HepG2 (cell line): ENCODE data around the gene MTX1. TPM values are rescaled to one million over a fixed set of nuclear protein-coding genes. Genes with fewer than 3 reads are reported as not detected.

Experiments
- ATF6 ChIP-seq: sonication (generic); formaldehyde crosslinking; conservative IDR thresholded peaks from 2 replicates; pipeline ENCODE4 v1.4.0; 2020; ENCODE audit warnings: missing genetic modification reagents
- NCOA5 ChIP-seq: sonication (generic); formaldehyde crosslinking; IDR thresholded peaks from 2 replicates; pipeline ENCODE4 v1.4.0; 2020; ENCODE audit warnings: missing genetic modification reagents
- SRY ChIP-seq: sonication (generic); formaldehyde crosslinking; IDR thresholded peaks from 2 replicates; pipeline ENCODE4 v1.8.0; 2022; ENCODE audit warnings: mild to moderate bottlenecking, missing genetic modification reagents
- XRCC5 ChIP-seq: fragments of 200-400 bp; formaldehyde crosslinking; optimal IDR thresholded peaks from 2 replicates; pipeline ENCODE3; 2017; ENCODE audit warnings: mild to moderate bottlenecking, low read length
- ZBED4 ChIP-seq: sonication (generic); formaldehyde crosslinking; IDR thresholded peaks from 2 replicates; pipeline ENCODE4 v1.4.0; 2020; ENCODE audit warnings: missing genetic modification reagents, borderline replicate concordance
- ZBTB33 ChIP-seq: sonication (generic); formaldehyde crosslinking; IDR thresholded peaks from 2 replicates; pipeline ENCODE4 v1.4.0; 2020; ENCODE audit warnings: missing genetic modification reagents
- ZNF10 ChIP-seq: sonication (generic); formaldehyde crosslinking; IDR thresholded peaks from 2 replicates; pipeline ENCODE4 v1.4.0; 2020; ENCODE audit warnings: mild to moderate bottlenecking, low read depth, missing genetic modification reagents, borderline replicate concordance
- ZNF232 ChIP-seq: sonication (generic); formaldehyde crosslinking; IDR thresholded peaks from 2 replicates; pipeline ENCODE4 v1.4.0; 2020; ENCODE audit warnings: missing genetic modification reagents, borderline replicate concordance
- ZNF441 ChIP-seq: sonication (generic); formaldehyde crosslinking; IDR thresholded peaks from 2 replicates; pipeline ENCODE4 v1.7.0; 2021; ENCODE audit warnings: missing genetic modification reagents, borderline replicate concordance
- ZNF552 ChIP-seq: sonication (generic); formaldehyde crosslinking; IDR thresholded peaks from 2 replicates; pipeline ENCODE4 v1.9.0; 2022; ENCODE audit warnings: missing genetic modification reagents, mild to moderate bottlenecking, borderline replicate concordance
- ZNF749 ChIP-seq: sonication (generic); formaldehyde crosslinking; IDR thresholded peaks from 2 replicates; pipeline ENCODE4 v1.8.0; 2022; ENCODE audit warnings: mild to moderate bottlenecking, missing genetic modification reagents, moderate library complexity, borderline replicate concordance
- polyA plus RNA-seq, 8 experiments: library from polyadenylated mRNA; depleted of rRNA in 3 of 8; stranded (reverse) in 7 of 8; unstranded in 1 of 8; fragments of >200 nt; fragmentation: Illumina TruSeq in 4 of 8; extraction: Trizol in 4 of 8; gene quantifications; 2 replicates each; pipeline versions ENCODE4 v1.2.1 to v1.2.3, GENCODE V29; 2011 to 2016; ENCODE audit warnings: low read depth in 4 of 8, missing spikeins in 1 of 8, mixed read lengths in 1 of 8; ENCODE audit not compliant: insufficient read depth in 1 of 8
- total RNA-seq, 5 experiments: library from RNA; depleted of rRNA; stranded (reverse); fragments of >200 nt; fragmentation: Illumina TruSeq; extraction: Trizol; gene quantifications; 2 replicates each; pipeline ENCODE4 v1.2.3, GENCODE V29; 2016; ENCODE audit warnings: low read depth in 1 of 5
- TF ChIP-seq, protein P1 (sequence below): sonication (generic); formaldehyde crosslinking; IDR thresholded peaks from 2 replicates; pipeline ENCODE4 v1.4.0; 2020; ENCODE audit warnings: mild to moderate bottlenecking, missing genetic modification reagents

Gene MTX1
- total and polyA plus RNA-seq, 2 of the 13 experiments (the other 11 are each of a cell fraction or from before 2014, with no cell fraction given), result 64.5 to 72.6 TPM

DNA sequence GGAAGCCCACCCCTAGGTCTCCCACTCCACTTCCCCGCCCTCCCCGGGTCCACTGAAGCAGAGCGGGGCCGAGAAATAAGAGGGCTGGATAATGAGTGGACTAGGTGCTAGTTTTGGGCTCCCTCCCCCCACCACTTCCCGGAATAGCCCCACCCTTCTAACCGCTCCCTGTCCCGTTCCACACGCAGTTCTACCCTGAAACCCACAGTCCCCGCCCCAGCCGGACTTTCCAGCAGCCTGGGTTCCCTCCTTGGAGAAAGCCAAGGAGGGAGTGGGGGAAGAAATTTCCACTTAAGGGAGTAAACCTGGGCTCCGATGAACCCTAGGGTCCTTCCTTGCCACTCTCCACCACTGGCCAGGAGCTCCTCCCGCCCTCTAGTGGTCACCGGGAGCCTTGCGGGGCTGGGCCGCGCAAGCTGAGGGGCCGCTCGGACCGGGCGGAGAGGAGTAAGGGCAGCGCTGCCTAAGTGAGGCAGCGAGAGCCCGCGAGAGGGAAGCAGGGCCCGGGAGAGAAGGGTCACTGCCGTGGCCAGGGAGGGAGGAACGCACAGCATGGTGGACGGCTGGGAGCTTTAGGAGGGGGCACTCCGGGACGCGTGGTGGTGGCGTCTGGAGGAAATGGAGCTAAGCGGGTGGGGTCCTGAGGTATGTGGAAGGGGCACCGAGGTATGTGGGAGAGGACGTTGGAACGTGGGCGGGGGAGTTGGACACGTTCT lies 15.1 kb upstream of the MTX1 start (continued):
- TF ChIP-seq ZNF441 (CRISPR knock-in tag), result peak; percentile 77; the same call in 1 of the 2 replicates
- no peak for TF ChIP-seq ATF6 (CRISPR knock-in tag)
- TF ChIP-seq ZNF10, result no peak
- no peak for TF ChIP-seq ZNF232 (CRISPR knock-in tag)
- no peak for TF ChIP-seq ZNF552 (CRISPR knock-in tag)
- TF ChIP-seq, protein P1, sequence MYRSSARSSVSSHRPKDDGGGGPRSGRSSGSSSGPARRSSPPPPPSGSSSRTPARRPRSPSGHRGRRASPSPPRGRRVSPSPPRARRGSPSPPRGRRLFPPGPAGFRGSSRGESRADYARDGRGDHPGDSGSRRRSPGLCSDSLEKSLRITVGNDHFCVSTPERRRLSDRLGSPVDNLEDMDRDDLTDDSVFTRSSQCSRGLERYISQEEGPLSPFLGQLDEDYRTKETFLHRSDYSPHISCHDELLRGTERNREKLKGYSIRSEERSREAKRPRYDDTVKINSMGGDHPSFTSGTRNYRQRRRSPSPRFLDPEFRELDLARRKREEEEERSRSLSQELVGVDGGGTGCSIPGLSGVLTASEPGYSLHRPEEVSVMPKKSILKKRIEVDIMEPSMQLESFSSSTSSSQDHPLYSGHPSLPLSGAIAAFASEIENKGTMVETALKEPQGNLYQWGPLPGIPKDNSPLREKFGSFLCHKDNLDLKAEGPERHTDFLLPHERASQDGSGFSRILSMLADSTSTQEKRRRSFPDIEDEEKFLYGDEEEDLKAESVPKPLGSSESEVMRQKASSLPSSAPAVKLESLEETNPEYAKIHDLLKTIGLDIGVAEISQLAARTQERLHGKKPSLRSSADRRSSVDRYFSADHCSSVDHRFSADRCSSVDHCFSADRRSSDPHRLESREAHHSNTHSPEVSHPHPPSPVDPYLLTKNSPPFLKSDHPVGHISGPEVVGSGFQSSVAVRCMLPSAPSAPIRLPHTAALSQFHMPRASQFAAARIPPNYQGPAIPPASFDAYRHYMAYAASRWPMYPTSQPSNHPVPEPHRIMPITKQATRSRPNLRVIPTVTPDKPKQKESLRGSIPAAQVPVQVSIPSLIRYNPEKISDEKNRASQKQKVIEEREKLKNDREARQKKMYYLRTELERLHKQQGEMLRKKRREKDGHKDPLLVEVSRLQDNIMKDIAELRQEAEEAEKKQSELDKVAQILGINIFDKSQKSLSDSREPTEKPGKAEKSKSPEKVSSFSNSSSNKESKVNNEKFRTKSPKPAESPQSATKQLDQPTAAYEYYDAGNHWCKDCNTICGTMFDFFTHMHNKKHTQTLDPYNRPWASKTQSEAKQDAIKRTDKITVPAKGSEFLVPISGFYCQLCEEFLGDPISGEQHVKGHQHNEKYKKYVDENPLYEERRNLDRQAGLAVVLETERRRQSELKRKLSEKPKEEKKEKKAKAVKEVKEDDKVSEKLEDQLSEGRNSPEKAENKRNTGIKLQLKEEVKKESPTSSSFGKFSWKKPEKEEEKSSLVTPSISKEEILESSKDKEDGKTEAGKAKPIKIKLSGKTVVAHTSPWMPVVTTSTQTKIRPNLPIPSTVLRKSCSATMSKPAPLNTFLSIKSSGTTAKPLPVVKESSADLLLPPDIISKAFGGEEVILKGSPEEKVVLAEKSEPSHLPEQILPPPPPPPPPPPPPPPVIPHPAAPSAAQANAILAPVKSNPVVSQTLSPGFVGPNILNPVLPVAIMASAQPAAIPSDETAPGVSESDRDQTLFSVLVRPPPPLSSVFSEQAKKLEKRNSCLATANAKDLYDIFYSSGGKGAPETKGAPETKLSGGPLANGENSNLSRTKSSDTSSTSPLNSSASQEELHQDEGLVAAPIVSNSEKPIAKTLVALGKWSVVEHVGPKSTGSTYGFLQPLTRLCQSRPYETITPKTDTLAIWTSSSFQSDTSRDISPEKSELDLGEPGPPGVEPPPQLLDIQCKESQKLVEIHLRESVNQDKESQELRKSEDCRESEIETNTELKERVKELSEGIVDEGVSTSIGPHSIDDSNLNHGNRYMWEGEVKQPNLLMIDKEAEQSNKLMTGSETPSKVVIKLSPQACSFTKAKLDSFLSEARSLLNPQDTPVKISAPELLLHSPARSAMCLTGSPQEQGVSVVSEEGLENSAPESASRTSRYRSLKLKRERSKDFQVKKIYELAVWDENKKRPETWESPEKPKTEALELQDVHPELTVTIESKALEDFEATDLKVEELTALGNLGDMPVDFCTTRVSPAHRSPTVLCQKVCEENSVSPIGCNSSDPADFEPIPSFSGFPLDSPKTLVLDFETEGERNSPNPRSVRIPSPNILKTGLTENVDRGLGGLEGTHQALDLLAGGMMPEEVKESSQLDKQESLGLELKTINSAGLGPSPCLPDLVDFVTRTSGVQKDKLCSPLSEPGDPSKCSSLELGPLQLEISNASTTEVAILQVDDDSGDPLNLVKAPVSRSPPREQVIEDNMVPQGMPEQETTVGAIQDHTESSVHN, result no peak
- TF ChIP-seq NCOA5 (CRISPR knock-in tag), result no peak
- no peak for TF ChIP-seq SRY
- peak; percentile 97 for TF ChIP-seq XRCC5
- no peak for TF ChIP-seq ZBED4 (CRISPR knock-in tag)
- TF ChIP-seq ZNF749 (CRISPR knock-in tag), result no peak
- TF ChIP-seq ZBTB33, result no peak
